Upper lobe of left lung (tissue), 6 donors: ENCODE data around the gene CRABP1. TPM values are rescaled to one million over a fixed set of nuclear protein-coding genes. Genes with fewer than 3 reads are reported as not detected.

Source experiments
- ATAC-seq, 2 donors: fragments of 200-7000 bp; cut with Tn5 transposase; one replicate each; pipeline ENCODE4 v1.9.1; 2022; ENCODE audit warnings: mild to moderate bottlenecking in 2 of 2, moderate library complexity in 2 of 2; ENCODE audit not compliant: low FRiP score in 2 of 2
- DNase-seq, 2 donors: peaks; one replicate each; pipeline ENCODE4 v3.0.0-alpha.2; 2019 to 2020
- H3K27ac ChIP-seq, 4 donors: fragments of 200-600 bp; sonication (generic); one replicate each; pipeline ENCODE4 v1.5.1; 2016 to 2019
- H3K27me3 ChIP-seq, 4 donors: fragments of 200-600 bp; sonication (generic); one replicate each; pipeline ENCODE4 v1.5.1; 2017 to 2019
- H3K36me3 ChIP-seq, 4 donors: fragments of 200-600 bp; sonication (generic); one replicate each; pipeline ENCODE4 v1.5.1; 2016 to 2019
- H3K4me1 ChIP-seq, 4 donors: fragments of 200-600 bp; sonication (generic); one replicate each; pipeline ENCODE4 v1.5.1; 2018 to 2019
- H3K4me3 ChIP-seq, 4 donors: fragments of 200-600 bp; sonication (generic); one replicate each; pipeline ENCODE4 v1.5.1; 2017 to 2019; ENCODE audit warnings: mild to moderate bottlenecking in 2 of 4, moderate library complexity in 1 of 4
- H3K9me3 ChIP-seq, 4 donors: fragments of 200-600 bp; sonication (generic); one replicate each; pipeline ENCODE4 v1.5.1; 2018 to 2019
- EP300 ChIP-seq, 4 donors: sonication (generic); formaldehyde crosslinking; IDR thresholded peaks; one replicate each; pipeline ENCODE4 v1.5.1; 2017; ENCODE audit warnings: antibody characterized with exemption in 4 of 4, control low read depth in 2 of 4
- POLR2A ChIP-seq, 4 donors: fragments of 450-650 bp; IDR thresholded peaks; one replicate each; pipeline ENCODE4 v1.5.1; 2016 to 2017; ENCODE audit warnings: antibody characterized with exemption in 4 of 4, mild to moderate bottlenecking in 2 of 4
- POLR2AphosphoS5 ChIP-seq, 2 donors: sonication (generic); formaldehyde crosslinking; IDR thresholded peaks; one replicate each; pipeline ENCODE4 v1.5.1; 2017; ENCODE audit warnings: antibody characterized with exemption in 2 of 2
- WGBS, 2 donors: methylation state at CpG; one replicate each; pipeline ENCODE4 v1.1.5; 2017 to 2018; 5-methylcytosine and 5-hydroxymethylcytosine counted together
- total RNA-seq, 6 donors: library from RNA; depleted of rRNA in 4 of 6; stranded (reverse); fragments of >200 nt in 4 of 6; gene quantifications; one replicate each; pipeline versions ENCODE4 v1.1.0 to v1.2.1, GENCODE V29; 2016 to 2021
- TF ChIP-seq, protein P1 (sequence below), 6 experiments: fragments of 450-650 bp in 4 of 6; fragments of 200-600 bp in 2 of 6; sonication (generic) in 2 of 6; IDR thresholded peaks; one replicate each; pipeline ENCODE4 v1.5.1; 2016 to 2019; ENCODE audit warnings: antibody characterized with exemption in 6 of 6
- donor health status: DM: no; HTN: no; CAD: no; lungs with moderate emphysema.
- donor health status: DM: no; HTN: yes; CAD: no; lungs with severe emphysema.

CRABP1 gene
- total RNA-seq, 6 donors from 2014 or later = 0.44 to 0.57 TPM; not detected in 4

- Histone ChIP-seq H3K4me3 (no peak overlapping the region), H3K9me3 (no peaks in the 10 kb centered on the region), H3K27ac (no peak overlapping the region), H3K36me3 (no peaks in the 10 kb centered on the region), H3K27me3 (no peaks in the 10 kb centered on the region), H3K4me1 (peaks cover 0 to under 1% (median under 1%) of the 10 kb centered on the region in 4 donors)
- ATAC-seq = no peak
- DNase-seq = no peak
- TF ChIP-seq, protein P1, sequence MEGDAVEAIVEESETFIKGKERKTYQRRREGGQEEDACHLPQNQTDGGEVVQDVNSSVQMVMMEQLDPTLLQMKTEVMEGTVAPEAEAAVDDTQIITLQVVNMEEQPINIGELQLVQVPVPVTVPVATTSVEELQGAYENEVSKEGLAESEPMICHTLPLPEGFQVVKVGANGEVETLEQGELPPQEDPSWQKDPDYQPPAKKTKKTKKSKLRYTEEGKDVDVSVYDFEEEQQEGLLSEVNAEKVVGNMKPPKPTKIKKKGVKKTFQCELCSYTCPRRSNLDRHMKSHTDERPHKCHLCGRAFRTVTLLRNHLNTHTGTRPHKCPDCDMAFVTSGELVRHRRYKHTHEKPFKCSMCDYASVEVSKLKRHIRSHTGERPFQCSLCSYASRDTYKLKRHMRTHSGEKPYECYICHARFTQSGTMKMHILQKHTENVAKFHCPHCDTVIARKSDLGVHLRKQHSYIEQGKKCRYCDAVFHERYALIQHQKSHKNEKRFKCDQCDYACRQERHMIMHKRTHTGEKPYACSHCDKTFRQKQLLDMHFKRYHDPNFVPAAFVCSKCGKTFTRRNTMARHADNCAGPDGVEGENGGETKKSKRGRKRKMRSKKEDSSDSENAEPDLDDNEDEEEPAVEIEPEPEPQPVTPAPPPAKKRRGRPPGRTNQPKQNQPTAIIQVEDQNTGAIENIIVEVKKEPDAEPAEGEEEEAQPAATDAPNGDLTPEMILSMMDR (IDR thresholded peaks at IDR 0.05) = no peak
- TF ChIP-seq EP300 (IDR thresholded peaks at IDR 0.05) = no peak
- no peak for TF ChIP-seq POLR2AphosphoS5 (IDR thresholded peaks at IDR 0.05)
- 92 to 96% methylated on average over 3 of the region's 3 CpGs for WGBS, 2 donors
These were observed 51.6 kb downstream of the CRABP1 start for GRCh38 chr15:78391781-78392180.

DNA sequence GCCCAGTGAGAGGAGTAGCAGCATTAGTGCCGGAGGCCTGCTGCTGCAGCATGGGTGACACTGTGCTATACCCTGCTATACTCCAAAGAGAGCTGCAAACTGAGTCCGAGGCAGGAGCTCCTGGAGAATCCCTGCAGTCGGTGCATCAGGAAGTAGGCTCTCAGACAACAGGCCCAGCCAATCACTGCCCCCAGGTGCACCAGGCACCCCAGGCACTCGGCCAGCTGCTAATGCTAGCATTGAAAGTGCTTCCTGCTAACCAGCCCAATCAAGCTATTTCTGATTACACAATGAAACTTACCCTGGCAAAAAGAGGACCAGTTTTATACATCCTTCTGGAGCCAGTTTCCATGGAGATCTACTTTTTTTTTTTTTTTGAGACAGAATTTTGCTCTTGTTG is 52.3 kb downstream of the CRABP1 start:
- TF ChIP-seq, protein P1 (IDR thresholded peaks at IDR 0.05) = no peak
- no peak for TF ChIP-seq POLR2A (IDR thresholded peaks at IDR 0.05)
- no peak for TF ChIP-seq POLR2AphosphoS5 (IDR thresholded peaks at IDR 0.05)
- TF ChIP-seq EP300 (IDR thresholded peaks at IDR 0.05) = no peak
- H3K27me3 ChIP-seq = no peaks in the 10 kb centered on the region
- no peaks in the 10 kb centered on the region for H3K9me3 ChIP-seq
- ATAC-seq (no peak), DNase-seq (no peak)
- H3K4me3 ChIP-seq = no peak overlapping the region
- 48 to 73% methylated on average over 3 to 4 of the region's 4 CpGs for whole genome bisulfite sequencing, 2 donors
- H3K4me1 ChIP-seq = peaks cover 0 to 7% (median 3%) of the 10 kb centered on the region in 4 donors
- no peak overlapping the region for H3K27ac ChIP-seq
- no peaks in the 10 kb centered on the region for H3K36me3 ChIP-seq

GRCh38 chr15:78393137-78393536 is 53.0 kb downstream of the CRABP1 start:
- Histone ChIP-seq H3K4me1 (peaks cover 0 to 7% (median 3%) of the 10 kb centered on the region in 4 donors), H3K36me3 (no peaks in the 10 kb centered on the region), H3K9me3 (no peaks in the 10 kb centered on the region), H3K27ac (no peak overlapping the region), H3K27me3 (no peaks in the 10 kb centered on the region), H3K4me3 (no peak overlapping the region)
- DNase-seq (no peak), ATAC-seq (no peak)
- WGBS, 2 donors = 55 to 76% methylated on average over 1 of the region's 1 CpG
- no peak for TF ChIP-seq EP300 (IDR thresholded peaks at IDR 0.05)
- no peak for TF ChIP-seq POLR2A (IDR thresholded peaks at IDR 0.05)
- TF ChIP-seq, protein P1 (IDR thresholded peaks at IDR 0.05) = no peak
- no peak for TF ChIP-seq POLR2AphosphoS5 (IDR thresholded peaks at IDR 0.05)

- no peaks in the 10 kb centered on the region for H3K36me3 ChIP-seq
- DNase-seq = no peak
- H3K4me1 ChIP-seq = peaks cover 0 to 7% (median 3%) of the 10 kb centered on the region in 4 donors
- ATAC-seq = no peak
- H3K27ac ChIP-seq = no peak overlapping the region
- H3K4me3 ChIP-seq = no peak overlapping the region
- WGBS, 2 donors = 75 to 83% methylated on average over 3 of the region's 3 CpGs
- H3K27me3 ChIP-seq = no peaks in the 10 kb centered on the region
- TF ChIP-seq POLR2A (IDR thresholded peaks at IDR 0.05) = no peak
- no peak for TF ChIP-seq POLR2AphosphoS5 (IDR thresholded peaks at IDR 0.05)
- TF ChIP-seq EP300 (IDR thresholded peaks at IDR 0.05) = no peak
- TF ChIP-seq, protein P1 (IDR thresholded peaks at IDR 0.05) = no peak
- no peaks in the 10 kb centered on the region for H3K9me3 ChIP-seq
These were observed 53.9 kb downstream of the CRABP1 start for GRCh38 chr15:78394026-78394425.

- Histone ChIP-seq H3K9me3 (no peaks in the 10 kb centered on the region), H3K4me3 (no peak overlapping the region), H3K27ac (no peak overlapping the region), H3K27me3 (no peaks in the 10 kb centered on the region), H3K36me3 (no peaks in the 10 kb centered on the region), H3K4me1 (peaks cover 0 to 7% (median 3%) of the 10 kb centered on the region in 4 donors)
- TF ChIP-seq POLR2A (IDR thresholded peaks at IDR 0.05) = no peak
- TF ChIP-seq POLR2AphosphoS5 (IDR thresholded peaks at IDR 0.05) = no peak
- no peak for TF ChIP-seq EP300 (IDR thresholded peaks at IDR 0.05)
- TF ChIP-seq, protein P1 (IDR thresholded peaks at IDR 0.05) = no peak
- no peak for DNase-seq
- no peak for ATAC-seq
- 78 to 79% methylated on average over 12 to 13 of the region's 13 CpGs for WGBS, 2 donors
These were observed 54.9 kb downstream of the CRABP1 start for GRCh38 chr15:78394981-78395616.
